ENCODE measurements around the gene TGFBR2.

Gene TGFBR2

DNA sequence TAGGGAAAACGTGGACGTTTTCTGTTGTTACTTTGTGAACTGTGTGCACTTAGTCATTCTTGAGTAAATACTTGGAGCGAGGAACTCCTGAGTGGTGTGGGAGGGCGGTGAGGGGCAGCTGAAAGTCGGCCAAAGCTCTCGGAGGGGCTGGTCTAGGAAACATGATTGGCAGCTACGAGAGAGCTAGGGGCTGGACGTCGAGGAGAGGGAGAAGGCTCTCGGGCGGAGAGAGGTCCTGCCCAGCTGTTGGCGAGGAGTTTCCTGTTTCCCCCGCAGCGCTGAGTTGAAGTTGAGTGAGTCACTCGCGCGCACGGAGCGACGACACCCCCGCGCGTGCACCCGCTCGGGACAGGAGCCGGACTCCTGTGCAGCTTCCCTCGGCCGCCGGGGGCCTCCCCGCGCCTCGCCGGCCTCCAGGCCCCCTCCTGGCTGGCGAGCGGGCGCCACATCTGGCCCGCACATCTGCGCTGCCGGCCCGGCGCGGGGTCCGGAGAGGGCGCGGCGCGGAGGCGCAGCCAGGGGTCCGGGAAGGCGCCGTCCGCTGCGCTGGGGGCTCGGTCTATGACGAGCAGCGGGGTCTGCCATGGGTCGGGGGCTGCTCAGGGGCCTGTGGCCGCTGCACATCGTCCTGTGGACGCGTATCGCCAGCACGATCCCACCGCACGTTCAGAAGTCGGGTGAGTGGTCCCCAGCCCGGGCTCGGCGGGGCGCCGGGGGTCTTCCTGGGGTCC, at the start of gene TGFBR2:
TGFBR2 (plus strand) TSS at position 301 of the 731 bp plus-strand sequence; CDS start at position 584, 283 bp downstream.
- DNase-seq (ENCODE audit: low read depth) = peak; percentile 98

DNA sequence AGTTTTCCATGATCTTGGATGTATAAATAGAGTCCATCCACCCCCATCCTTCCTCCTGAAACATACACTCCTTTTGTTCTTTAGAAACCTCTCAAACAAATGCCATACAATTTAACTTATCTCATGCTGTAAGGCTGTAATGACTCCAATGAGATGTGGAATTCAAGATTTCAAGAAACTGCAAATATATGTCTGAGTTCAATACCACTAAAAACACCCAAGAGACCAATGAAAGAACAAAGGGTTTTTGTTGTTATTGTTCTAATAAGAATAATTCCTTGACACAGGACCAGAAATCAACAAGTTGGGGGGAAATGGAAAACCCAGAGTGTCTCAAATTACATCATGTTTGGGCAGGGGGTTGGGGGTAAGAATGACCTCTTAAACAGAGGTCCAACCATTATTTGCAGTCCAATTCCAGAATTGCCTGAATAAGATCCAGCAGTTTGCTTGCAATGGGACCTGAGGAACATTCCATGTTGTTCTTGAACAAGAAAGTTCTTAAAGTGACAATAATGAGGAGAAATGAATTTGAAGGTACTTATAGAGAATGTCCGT, 48.6 kb upstream of the TGFBR2 start:
- DNase-seq (ENCODE audit: low read depth) = no peak

DNA sequence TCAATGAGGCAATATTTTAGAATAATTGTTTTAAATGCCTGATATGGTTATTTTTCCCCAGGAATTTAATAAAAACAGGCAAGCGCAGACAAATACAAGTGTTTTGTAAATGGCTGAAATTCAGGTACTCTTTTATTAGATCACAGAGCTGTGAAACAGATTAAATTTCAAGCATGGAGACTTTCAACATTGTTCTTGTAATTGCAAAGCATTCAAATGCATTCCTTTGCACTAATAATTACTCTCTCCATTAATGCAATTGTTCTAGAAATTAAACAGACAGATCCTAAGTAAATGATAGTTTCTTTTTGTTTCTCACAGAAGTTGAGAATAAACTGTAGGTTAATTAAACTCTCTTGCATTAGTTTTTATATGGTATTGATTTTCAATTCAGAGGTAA, 42.4 kb upstream of the TGFBR2 start:
- no peak for DNase-seq (ENCODE audit: low read depth)

DNA sequence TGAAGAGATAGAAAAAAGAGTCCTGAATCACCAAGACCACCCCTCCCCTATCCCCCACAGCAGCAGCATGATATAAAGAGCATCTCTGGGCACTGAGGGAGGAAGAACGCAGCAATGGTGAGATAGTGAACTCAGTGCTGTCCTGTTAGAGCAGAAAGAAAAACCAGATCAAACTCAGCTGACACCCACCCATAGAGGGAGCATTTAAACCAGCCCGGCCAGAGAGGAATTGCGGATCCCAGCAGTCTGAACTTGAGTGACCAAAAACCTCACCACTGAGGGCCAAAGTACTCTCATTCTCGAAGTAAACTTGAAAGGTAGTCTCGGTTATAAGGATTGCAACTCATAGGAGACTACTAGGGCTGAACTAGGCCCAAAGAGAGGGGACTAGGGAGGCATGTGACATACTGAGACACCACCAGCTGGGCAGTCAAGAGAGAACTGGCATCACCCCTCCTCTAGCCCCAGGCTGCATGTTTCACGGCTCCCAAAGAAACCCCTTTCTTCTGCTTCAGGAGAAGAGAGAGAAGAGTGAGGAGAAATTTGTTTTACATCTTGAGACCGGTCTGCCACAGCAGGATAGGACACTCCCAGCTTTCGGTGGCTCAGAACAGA, 39.2 kb upstream of the TGFBR2 start:
- DNase-seq (ENCODE audit: low read depth) = no peak

DNA sequence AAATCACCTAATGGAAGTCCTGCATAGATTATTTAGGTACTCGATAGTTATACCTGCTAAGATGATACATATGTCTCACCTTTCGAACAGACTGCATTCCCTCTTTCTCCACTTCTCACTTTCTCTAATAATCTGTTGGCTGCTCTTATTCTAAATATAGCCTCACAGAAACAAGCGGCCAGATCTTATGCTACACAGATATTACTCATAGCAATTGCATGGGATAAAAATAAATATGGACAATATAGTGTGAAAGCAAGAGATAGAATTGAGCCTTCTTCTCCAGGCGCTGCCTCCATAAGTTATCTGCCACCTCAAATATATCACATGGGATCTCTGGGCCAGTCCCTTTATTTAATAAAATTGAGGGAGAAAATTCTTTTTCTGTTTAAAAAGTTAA, 29.5 kb upstream of the TGFBR2 start:
- DNase-seq (ENCODE audit: low read depth) = no peak

DNA sequence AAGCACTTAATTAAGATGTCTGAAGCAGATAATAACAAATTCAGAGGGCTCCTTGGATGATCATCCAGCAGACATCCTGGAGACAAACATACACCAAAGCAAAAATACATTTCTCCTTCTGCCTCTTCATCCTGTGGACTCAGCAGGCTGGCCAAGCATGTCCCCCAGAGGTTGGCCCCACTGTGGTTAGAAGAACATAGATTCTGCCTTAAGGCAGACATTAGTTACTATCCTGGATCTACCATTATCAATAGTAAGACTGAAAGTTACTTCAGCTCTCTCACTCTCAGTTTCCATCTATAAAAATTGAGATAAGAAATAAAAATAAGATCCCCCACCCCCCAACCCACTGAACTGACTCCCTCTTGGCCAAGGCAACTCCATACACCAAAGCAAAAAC, 28.6 kb upstream of the TGFBR2 start:
- DNase-seq (ENCODE audit: low read depth) = no peak

DNA sequence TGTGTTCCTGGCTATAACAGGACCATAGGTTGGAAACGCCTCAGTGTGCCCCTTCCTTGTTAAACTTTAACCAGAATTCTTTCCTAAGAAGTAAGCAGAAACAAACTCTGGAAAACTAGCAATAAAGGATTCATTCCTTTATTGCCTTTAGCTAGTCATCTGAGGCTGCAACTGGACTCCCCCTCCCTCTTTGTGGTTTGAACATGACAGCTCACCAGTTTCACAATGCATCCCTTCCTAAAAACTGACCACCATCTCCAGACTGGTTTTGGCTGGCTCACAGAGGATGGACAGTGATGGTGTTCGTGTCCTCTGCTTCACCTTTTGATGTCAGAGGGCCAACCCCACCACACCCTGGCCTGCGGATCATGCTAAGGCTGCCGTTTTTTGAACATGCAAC, 27.9 kb upstream of the TGFBR2 start:
- peak; percentile 59 for DNase-seq (ENCODE audit: low read depth)

DNA sequence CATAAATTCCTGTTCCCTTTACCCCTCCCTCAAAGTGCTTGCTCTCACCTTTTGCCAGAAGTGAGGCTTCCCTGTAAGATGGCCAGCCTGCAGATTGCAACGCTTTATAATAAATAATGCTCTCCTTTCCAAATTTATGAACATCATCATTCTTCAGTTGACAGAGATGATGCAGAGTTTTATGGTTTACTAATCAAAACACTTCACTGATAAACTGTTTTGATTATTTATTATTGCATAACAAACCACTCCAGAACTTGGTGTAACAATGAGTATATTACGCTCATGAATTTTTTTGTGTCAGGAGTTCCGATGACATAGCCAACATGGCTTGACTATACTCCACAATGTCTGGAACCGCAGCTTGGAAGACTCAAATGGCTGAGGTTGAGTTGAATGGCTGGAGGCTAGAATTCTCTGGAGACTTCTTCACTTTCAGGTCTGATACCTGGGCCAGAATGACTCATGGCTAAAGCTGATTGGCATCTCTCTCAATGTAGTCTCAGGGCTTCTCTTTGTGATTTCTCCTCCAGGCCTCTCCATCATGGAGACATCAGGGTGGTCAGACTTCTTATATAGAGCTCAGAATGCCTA, 27.3 kb upstream of the TGFBR2 start:
- DNase-seq (ENCODE audit: low read depth) = no peak

DNA sequence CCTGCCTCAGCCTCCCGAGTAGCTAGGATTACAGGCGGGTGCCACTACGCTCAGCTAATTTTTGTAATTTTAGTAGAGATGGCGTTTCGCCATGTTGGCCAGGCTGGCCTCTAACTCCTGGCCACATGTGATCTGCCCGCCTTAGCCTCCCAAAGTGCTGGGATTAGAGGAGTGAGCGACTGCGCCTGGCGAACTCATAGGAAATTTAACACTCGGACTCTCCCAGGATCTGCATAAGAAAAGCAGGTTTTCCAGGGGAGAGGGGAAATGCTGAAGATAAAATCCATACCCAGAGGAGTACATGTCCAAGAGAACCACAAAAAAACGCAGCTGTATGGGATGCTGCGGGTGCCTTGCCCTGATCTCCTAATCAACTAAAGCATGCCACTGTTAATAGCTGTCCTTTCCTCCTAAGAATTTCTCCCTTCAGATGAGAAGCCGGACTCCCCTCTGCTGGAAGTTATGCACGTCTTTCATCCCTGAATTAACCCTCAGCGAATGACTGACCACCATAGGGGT, 25.3 kb upstream of the TGFBR2 start:
- DNase-seq (ENCODE audit: low read depth) = no peak

DNA sequence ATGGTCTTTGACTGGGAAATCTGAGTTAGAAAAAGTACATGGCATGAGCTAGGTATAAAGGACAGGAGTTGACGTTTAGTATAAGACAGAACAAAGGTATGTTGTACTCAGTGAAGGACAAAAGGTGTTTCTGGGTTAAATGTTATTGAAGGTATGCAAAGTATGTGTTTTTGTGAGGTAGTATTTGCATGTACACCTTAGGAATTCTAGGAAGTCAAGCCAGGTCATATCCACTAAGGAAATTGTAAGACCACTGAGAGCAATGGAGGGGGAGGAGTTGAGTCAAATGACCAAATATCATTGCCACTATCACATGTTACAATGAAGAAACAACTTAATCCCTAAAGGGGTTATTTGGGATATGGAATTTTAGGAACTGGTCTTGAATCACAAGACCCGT, 24.4 kb upstream of the TGFBR2 start:
- DNase-seq (ENCODE audit: low read depth) = no peak

DNA sequence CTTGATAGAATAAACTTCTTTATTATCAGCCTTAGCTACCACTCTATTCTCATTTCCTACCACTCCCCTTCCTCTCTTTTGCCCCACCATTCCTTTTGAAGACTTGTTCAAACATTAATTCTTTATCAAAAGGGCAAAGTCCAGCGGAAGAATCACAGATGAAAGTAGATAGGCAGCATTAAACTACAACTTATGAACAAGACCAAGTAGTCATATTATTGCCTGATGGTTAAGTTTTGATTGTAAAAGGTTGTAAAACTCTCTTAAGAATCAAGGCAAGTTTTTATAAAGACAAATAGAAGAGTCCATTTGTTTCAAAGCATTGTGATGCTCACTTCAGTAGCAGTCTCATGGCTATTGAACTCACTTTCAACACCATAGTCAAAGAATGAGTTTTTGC, 22.4 kb upstream of the TGFBR2 start:
- no peak for DNase-seq (ENCODE audit: low read depth)

DNA sequence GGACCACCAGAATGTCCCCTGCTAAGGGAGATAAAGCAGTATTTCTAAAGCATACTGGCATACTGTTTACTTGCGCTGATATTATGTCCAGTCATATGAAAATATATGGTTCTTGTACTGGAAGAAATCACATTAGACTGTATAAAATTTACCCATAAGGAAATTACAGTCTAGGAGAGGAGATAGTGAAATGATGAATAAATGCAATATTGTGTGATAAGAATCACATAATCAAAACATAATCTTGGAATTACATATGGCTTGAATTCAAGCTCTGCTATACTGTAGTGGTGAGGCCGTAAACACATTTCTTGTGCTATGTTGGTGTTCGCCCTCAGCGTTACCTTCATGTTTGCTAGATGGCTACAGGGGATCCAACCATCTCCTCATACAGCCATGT, 20.7 kb upstream of the TGFBR2 start:
- DNase-seq (ENCODE audit: low read depth) = no peak

DNA sequence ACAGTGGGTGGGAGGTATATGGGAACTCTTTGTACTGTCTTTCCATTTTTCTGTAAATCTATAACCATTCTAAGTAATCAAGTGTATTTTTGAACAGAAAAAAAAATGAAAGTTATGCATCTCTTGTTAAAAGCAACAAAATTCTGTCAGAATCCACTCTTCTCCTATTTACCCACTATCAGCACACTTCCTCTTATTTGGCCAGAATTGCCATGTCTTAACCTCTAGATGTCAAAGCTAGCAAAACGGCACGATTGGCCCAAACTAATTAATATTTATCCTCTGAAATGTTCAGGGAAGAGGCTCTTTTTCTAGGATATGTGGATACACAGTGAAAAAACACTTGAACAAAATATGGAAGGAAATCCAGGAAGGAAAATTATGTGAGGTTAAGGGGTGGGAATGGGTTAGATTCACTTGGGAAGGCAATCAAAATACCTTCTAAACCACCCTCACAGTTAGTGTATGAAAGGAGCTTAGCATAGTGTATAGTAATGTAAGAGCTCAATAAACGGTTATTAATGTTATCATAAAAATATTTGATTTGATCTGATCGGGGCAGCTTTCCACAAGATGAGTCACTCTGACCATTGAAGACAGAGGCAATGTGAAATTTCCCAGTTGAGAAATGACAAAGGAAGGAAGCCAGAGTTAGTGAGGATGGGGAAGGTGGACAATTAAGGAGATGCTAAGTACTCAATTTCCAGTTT, 20.1 kb upstream of the TGFBR2 start:
- DNase-seq (ENCODE audit: low read depth) = no peak

DNA sequence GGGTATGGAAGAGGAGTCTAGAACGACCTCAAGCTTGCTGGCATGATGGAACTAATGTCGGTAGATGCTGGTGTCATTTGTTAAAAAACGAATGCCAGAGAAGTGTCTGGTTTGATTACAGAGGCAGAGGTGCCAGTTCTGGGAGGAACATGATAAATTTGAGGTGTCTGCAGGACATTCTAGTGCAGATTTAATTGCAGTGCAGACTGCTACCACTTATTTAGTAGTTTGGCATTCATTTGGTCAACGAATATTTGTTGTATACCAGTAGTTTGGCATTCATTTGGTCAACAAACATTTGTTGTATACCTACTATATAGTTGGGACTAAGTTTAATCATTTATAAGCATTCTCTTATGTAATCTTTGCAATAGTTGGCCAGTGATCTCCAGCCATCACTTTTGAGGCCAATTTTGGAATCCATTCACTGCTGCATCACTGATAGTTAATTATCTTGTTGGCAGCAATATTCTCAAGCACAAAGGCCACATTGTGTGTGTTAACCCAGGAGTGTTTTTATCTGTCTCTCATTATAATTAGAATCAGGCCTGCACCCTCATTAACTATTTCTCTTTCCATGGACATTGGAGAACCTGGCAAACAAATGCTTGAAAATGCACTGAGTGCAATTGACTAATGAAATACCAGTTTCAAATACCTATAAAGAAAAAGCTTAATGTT, 19.5 kb upstream of the TGFBR2 start:
- no peak for DNase-seq (ENCODE audit: low read depth)

DNA sequence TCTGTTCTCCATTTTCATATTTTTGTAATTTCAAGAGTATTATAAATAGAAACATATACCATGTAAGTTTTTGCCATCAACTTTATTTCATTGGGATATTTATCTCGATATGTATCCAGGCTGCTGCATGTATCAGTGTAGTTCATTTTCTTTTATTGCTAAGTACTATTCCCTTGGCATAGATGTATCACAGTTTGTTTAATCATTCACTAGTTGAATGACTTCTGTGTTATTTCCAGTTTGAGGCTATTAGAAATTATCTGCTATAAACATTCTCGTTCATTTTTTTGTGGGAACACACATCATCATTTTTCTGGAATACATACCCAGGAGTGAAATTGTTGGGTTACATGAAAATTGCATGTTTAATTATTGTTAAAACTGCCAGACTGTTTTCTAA, 18.5 kb upstream of the TGFBR2 start:
- no peak for DNase-seq (ENCODE audit: low read depth)

DNA sequence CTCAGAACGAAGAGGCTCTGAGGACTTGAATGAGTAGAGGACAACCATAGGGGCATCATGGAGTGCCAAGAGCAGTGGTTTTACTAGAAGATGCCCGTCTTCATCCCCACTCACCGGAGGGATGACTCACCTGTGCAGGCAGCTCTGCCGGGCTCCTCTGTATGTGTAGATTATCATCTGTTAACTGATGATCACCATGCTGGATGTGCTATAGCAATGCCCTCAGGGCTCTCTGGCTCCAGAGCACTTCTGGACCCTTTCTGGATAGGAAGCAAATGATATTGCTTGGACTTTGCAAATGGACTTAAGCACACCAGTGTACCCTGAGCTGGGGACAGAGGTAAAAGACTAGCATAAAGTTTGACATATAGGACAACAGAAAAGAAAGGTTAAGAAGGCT, 10.2 kb upstream of the TGFBR2 start:
- DNase-seq (ENCODE audit: low read depth) = no peak

DNA sequence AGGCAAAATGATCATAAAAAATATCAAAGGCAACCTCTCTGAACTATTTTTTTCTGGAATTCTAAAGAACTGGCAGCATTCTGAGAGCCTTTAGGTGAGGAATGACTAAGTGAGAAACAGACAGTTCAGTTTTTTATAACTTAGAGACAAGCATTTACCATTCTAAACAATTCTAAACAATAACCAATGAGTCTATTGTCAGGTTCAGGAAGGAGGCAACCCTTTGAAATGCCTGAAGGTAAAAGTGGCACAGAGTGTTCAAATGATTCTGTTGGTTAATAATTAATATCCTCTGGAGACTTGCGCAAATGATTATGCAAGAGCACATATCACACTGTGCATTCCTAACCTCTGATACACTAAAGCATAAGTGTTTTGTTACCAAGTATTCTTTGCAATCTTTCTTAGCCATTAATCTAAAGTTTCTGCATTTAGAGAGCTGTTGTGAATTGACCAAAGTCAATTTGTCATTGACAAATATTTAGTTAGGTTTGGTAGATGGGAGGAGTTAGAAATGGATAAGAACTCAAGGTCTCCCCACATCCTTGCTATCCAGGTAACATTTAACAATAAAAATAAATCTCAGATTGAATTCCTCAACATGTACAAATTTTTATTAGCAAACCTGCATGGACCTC, 9.2 kb upstream of the TGFBR2 start:
- peak; percentile 79 for DNase-seq (ENCODE audit: low read depth)

DNA sequence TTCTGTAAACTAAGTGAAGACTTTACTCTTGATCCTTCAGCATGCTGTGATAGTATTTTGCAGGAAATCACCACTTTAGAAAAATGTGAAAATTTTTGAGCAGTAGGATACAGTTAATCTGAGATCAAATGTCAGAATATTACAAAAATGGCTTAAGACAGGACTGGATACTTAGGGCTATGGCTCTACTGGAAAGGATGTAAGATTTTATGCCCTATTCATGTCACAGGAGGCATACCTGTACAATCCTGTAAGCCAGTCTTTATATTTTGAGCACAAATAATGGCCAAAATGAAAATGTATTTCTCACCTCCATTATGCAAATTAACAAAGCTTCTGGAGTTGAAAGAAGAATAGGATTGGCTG, 8.6 kb upstream of the TGFBR2 start:
- DNase-seq (ENCODE audit: low read depth) = no peak

DNA sequence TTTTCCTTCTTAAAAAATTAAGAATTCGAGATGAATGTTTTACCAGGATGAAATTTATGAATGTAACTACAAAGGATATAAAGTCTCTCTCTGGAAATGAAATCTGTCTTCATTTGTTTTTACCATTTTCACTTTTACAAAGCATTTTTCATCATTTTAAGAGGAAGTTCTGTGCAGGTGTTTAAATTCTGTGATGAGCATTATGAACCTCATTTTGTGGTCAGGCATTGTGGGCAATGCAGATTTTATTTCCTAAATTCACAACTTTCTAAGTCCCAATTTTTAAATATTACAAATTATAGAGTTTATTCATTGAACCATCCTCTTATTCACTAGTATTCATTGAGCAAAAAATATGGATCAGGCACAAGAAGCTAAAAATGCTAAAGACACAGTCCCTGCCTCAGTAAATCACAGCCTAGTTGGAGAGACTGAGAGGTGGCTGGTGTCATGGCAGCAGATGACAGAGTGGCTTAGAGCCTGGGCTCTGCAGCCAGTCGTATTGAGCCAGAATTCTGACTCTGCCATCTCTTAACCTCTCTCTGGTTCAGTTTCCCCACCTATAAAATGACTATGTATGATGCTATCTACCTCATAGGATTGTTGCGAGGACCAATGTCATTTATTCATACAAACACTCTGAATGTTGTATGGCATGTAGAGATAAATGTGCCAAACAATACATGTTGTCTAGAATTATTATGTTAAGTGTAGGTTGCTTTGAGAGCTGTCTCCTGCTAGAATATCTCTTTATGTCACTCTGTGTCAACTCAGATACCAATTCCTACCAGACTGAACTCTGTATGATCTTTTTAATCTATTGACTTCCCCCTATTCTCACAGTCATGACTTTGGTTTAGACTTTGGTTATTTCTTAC, 7.5 kb upstream of the TGFBR2 start:
- DNase-seq (ENCODE audit: low read depth) = no peak

DNA sequence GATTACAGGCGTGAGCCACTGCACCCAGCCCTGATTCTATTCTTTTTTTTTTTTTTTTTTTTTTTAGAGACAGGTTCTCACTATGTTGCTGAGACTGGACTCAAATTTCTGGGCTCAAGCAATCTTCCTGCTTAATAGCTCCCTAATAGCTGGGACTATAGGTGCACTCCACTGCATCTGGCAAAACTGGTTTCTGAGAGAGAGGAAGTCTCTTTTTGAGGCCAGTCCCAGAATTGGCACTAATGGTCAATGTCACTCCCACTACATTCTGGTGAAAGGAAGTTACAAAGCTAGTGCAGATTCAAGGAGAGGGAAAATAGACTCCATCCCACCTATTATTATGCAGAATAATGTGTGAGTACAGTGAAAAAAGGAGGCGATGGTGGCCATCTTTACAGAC, 5.8 kb upstream of the TGFBR2 start:
- no peak for DNase-seq (ENCODE audit: low read depth)
